Right lobe of liver (tissue), 4 donors: Measurements from ENCODE around the gene MED22.

Source experiments
- CTCF ChIP-seq, 4 donors: fragments of 200-600 bp in 3 of 4; fragments of 450-650 bp in 1 of 4; IDR thresholded peaks; one replicate each; pipeline versions ENCODE4 v1.5.1 to v1.8.0; 2016 to 2022; ENCODE audit warnings: antibody characterized with exemption in 4 of 4, mild to moderate bottlenecking in 2 of 4
- POLR2A ChIP-seq: fragments of 450-650 bp; IDR thresholded peaks from one replicate; pipeline ENCODE4 v1.6.1; 2017; ENCODE audit warnings: antibody characterized with exemption, mild to moderate bottlenecking
- donor health status: DM: no; HTN: no; CAD: no.
- donor health status: DM: no; HTN: no; CAD: no.
- donor health status: DM: no; HTN: yes; CAD: no.

GRCh38 chr9:133335924-133336811 lies 11.8 kb downstream of the MED22 start, which contains the start of gene SURF6:
- TF ChIP-seq CTCF (IDR thresholded peaks at IDR 0.05) (no peak), POLR2A (peak; percentile 63)
